ENCODE results near the gene TANGO6. TPM values are rescaled to one million over a fixed set of nuclear protein-coding genes. Genes with fewer than 3 reads are reported as not detected.

TANGO6 gene
- total RNA-seq, 2 donors from 2014 or later: 6.4 to 10.9 TPM

Other genes with a start within 250 kb of the TANGO6 start
- 1 to 10 TPM; 1.7 to 3.5 TPM for gene CDH3, start 198.2 kb upstream of the TANGO6 start, total RNA-seq
- gene CDH1, start 106.2 kb upstream of the TANGO6 start, total RNA-seq: 1 to 10 TPM in 1 of 2 donors, under 1 TPM in 1; 0.93 to 1.4 TPM

Measured in right atrium auricular region (tissue), 2 donors.